Measurements from ENCODE around the gene WBP4. TPM values are rescaled to one million over a fixed set of nuclear protein-coding genes. Genes with fewer than 3 reads are reported as not detected.

The WBP4 gene
- total RNA-seq: 17.8 TPM

DNA sequence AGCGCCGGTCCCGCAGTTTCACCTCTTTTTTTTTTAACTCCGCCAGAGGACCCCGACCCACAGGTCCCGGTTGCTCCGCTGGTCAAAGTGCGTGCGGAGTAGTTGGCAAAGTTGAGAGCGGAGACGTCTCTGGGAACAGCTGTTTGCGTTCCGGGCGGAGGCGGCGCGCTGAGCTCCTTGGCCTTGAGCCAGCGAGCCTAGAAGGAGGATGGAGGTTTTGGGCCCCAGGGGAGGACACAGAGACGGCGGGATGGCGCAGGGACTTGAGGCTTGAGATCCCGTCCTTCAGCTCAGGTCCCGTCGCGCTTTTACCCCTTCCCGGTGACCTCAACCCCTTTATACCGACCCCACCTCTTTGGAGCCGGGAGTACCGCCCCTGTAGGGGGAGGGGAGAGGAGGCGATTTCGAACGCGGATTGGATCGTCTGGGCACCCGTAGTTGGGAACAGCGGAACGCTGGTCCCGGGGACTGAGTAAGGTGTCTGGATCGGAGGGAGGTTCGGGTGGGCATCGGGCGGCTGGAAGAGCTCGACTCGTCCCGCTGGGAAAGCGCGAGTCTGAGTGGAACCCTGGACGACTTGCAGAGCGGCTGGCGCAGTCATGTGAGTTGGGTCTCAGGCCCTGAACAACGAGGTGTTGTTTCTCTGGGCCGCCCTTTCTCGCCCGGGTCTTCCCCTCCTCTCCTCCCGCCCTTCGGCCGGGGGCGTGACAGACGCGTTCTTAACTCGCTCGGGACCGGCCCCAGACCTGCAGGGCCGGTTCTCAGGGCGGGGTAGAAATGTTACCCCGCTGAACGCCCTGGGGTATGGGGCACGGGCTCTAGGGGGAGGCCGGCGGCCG lies at the start of gene WBP4:
Gene WBP4, plus strand, starts transcription at position 435 of the 839 bp plus-strand sequence. Its CDS starts 165 bp downstream, at position 600.

DNA sequence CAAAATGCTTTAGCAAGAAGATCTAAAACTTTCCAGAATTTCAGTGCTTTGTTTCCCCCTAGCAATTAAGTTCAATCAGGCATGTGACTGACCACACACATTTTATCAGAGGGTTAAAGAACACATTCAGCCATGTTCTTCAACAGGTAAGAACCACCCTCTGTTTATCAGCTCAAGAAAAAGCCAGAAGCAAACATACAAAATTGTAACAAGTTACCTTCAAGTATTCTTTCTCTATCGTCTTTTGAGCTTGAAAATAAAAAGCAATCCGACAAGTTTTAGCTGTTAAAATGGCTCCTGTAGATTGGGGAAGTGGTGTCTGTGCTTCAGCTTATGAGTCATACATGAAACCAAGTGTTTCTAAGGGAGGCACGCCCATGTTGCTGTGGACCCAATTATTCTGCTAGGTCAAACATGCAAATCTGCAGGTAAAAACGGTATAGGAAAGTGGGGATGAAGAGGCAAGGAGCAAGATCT lies 42.3 kb upstream of the WBP4 start, which contains the start of gene ELF1:
Gene ELF1, minus strand, starts transcription at position 306 of the 477 bp plus-strand sequence. CDS start 37,262 bp downstream, outside the sequence.

DNA sequence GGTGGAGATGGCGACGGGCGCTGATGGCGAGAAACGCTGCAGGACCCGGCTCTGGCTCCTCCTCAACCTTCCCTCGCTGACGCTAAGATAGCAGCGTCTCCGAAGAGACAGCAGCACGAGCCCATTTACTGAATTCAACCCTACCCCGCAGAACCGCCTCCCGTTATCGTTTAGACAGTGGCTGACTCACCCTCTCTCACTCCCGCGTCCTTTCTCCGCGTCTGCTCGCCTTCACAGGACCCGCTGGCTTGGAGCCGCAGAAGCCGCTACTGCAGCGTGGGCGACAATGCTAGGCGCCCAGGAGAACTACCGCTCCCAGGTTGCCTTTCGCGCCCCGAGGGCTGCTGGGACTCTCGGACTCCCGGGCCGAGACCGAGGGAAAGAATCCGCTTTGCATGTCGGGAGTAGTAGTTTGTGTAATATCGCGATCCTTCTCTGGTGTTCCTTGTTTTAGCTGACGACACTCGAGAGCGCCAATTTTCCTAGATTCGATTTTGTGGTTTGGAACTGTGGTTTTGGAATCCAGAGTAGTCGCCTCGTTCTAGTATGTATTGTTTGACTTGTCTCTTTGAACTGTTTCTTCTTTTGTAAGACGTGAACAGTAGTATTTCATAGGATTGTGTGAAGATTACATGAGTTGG lies 71.3 kb downstream of the WBP4 start, which contains the start of gene KBTBD6:
Gene KBTBD6, minus strand, starts transcription at position 291 of the 641 bp plus-strand sequence. CDS start 291 bp downstream, outside the sequence.

Small RNA genes within 50 kb of the gene (small RNA-seq; reads per million reads assigned to genes)
- gene MIR3168 (not detected), gene RN7SL597P (not detected)

Other genes starting within 250 kb of the WBP4 start
- gene ELF1, start 42.2 kb upstream of the WBP4 start, total RNA-seq: 16.6 TPM
- gene KBTBD6, start 71.3 kb downstream of the WBP4 start, total RNA-seq: 86.0 TPM
- 39.9 TPM for gene KBTBD7, start 133.1 kb downstream of the WBP4 start, total RNA-seq
- gene MTRF1, start 202.1 kb downstream of the WBP4 start, total RNA-seq: 19.8 TPM
- 54.4 TPM for gene NAA16, start 249.8 kb downstream of the WBP4 start, total RNA-seq